Measurements from ENCODE around the gene ORC2.

ORC2 gene

DNA sequence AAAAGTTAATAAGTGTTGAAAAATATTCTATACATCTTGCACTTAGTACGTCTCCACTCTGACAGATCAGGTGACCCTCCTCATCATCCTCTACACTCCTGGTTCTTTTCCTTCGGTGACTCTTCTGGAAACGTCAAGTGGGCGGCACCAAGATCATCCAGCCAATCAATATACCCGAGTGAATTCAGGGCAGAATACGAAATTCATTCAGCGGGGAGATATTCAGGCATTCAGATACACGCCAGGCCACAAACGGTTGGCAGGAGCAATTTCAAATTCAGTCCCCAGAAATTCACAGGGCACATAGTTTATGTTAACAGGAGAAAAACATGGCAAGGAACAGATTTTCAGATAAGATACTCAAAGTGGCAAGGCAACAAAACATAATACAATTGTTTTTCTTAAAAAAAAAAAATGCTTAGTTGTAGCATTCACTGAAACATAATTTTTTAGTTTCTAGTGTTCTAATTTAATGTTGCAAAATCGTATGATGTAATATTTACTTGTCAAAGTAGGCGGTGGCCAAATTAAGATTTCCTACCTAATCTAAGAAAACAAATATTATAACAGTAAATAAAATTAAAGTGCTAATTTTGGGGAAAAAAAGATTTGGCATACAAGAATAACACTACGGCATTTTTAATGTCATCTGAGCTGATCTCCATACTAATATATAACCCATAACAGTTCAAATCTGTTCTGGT, 103.2 kb downstream of the ORC2 start:
- DNase-seq (ENCODE audit: low spot score) = no peak
